Transverse colon (tissue), 3 donors: ENCODE data around the gene CTBP1.

ENCODE experiments used
- EP300 ChIP-seq: sonication (generic); formaldehyde crosslinking; IDR thresholded peaks from one replicate; pipeline ENCODE4 v1.6.1; 2017; ENCODE audit warnings: antibody characterized with exemption, low read depth
- POLR2A ChIP-seq: fragments of 450-650 bp; IDR thresholded peaks from one replicate; pipeline ENCODE4 v1.6.1; 2016; ENCODE audit warnings: antibody characterized with exemption, mild to moderate bottlenecking, moderate library complexity
- TF ChIP-seq, protein P1 (sequence below), 5 experiments: fragments of 200-600 bp in 3 of 5; fragments of 450-650 bp in 2 of 5; sonication (generic) in 3 of 5; IDR thresholded peaks; 1 replicate in 2 of 5; 2 replicates in 3 of 5; pipeline ENCODE4 v1.5.1; 2016 to 2017; ENCODE audit warnings: antibody characterized with exemption in 5 of 5, inconsistent platforms in 3 of 5, mild to moderate bottlenecking in 2 of 5, moderate library complexity in 1 of 5

DNA sequence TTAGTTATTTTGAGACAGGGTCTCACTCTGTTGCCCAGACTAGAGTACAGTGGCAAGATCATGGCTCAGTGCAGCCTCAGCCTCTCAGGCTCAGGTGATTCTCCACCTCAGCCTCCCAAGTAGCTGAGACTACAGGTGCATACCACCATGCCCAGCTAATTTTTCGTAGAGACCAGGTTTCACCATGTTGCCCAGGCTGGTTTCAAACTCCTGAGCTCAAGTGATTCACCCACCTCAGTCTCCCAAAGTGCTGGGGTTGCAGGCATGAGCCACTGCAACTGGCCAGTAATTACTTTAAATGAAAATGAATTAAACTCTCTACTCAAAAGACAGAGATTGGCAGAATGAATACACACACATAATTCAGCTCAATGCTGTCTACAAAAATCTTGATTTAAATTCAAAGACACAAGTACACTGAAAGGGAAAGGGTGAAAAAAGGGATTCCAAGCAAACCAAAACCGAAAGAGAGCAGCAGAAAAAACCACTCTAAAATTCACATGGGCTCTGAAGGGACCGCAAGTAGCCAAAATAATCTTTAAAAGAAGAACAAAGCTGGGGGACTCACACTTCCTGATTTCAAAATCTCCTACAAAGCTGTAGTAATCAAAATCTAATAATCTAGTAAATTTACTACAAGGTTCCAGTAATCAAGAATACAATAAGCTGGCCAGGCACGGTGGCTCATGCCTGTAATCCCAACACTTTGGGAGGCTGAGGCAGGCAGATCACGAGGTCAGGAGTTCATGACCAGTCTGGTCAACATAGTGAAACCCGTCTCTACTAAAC lies 64.8 kb downstream of the CTBP1 start:
- TF ChIP-seq, protein P1, sequence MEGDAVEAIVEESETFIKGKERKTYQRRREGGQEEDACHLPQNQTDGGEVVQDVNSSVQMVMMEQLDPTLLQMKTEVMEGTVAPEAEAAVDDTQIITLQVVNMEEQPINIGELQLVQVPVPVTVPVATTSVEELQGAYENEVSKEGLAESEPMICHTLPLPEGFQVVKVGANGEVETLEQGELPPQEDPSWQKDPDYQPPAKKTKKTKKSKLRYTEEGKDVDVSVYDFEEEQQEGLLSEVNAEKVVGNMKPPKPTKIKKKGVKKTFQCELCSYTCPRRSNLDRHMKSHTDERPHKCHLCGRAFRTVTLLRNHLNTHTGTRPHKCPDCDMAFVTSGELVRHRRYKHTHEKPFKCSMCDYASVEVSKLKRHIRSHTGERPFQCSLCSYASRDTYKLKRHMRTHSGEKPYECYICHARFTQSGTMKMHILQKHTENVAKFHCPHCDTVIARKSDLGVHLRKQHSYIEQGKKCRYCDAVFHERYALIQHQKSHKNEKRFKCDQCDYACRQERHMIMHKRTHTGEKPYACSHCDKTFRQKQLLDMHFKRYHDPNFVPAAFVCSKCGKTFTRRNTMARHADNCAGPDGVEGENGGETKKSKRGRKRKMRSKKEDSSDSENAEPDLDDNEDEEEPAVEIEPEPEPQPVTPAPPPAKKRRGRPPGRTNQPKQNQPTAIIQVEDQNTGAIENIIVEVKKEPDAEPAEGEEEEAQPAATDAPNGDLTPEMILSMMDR (IDR thresholded peaks at IDR 0.05) = no peak
- TF ChIP-seq POLR2A (no peak), EP300 (no peak)
